ENCODE data around the gene CXCR2.

Gene CXCR2

GRCh38 chr2:218083352-218083676, 42.5 kb upstream of the CXCR2 start:
- no peak for DNase-seq
- Histone ChIP-seq H3K27ac (ENCODE audit: insufficient read depth in 1 of 2, low read depth in 1 of 2, low read length in 2 of 2, poor library complexity in 1 of 2, severe bottlenecking in 2 of 2) (no peak overlapping the region), H3K4me1 (ENCODE audit: control extremely low read depth in 1 of 4, control insufficient read depth in 4 of 4, insufficient read depth in 4 of 4, low read length in 3 of 4) (no peaks in the 10 kb centered on the region), H3K36me3 (ENCODE audit: control insufficient read depth in 4 of 4, insufficient read depth in 4 of 4, low read length in 3 of 4) (no peaks in the 10 kb centered on the region), H3K27me3 (replicated peaks in 2 of 5; ENCODE audit: control insufficient read depth in 4 of 5, insufficient read depth in 5 of 5, low read length in 4 of 5) (no peaks in the 10 kb centered on the region), H3K4me3 (ENCODE audit: control insufficient read depth in 1 of 7, extremely low read depth in 1 of 7, insufficient read depth in 4 of 7, low read depth in 2 of 7, low read length in 6 of 7) (no peak overlapping the region), H3K9me3 (ENCODE audit: control extremely low read depth in 1 of 5, control insufficient read depth in 4 of 5, insufficient read depth in 2 of 5, low read depth in 1 of 5, low read length in 4 of 5) (peaks cover 0 to 15% (median 6%) of the 10 kb centered on the region in 5 experiments)
- POLR2A ChIA-PET: no interaction called here
- CTCF ChIA-PET: interaction anchor here (1.0 to 4.9 kb wide), 2 partner anchors 10 to 194 kb away, joined by 3 to 19 read pairs; no protein-coding TSS in a partner anchor
- WGBS (ENCODE audit: insufficient coverage): no CpG with 5 or more reads among the region's 3 CpGs

DNA sequence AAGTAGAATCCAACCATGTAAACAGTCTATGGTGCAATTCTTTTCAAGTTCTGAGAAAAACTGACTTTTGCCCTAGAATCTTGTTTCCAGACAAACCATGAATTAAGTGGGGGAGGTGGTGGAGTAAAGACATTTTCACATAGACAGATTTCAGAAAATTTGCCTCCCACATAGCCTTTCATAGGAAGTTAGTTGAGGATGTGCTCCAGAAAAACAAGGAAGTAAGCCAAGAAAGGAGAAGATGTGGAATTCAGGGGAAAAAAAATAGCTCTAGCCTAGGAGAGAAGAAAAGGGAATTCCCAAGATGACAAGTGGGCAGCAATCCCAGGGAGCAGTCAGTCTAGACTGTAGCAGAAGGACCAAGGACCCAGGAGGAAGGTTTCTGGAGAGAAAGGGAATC, 39.4 kb upstream of the CXCR2 start:
- H3K27ac ChIP-seq (ENCODE audit: insufficient read depth in 1 of 2, low read depth in 1 of 2, low read length in 2 of 2, poor library complexity in 1 of 2, severe bottlenecking in 2 of 2): no peak overlapping the region
- no peaks in the 10 kb centered on the region for H3K36me3 ChIP-seq (ENCODE audit: control insufficient read depth in 4 of 4, insufficient read depth in 4 of 4, low read length in 3 of 4)
- peaks cover 0 to 15% (median 6%) of the 10 kb centered on the region in 5 experiments for H3K9me3 ChIP-seq (ENCODE audit: control extremely low read depth in 1 of 5, control insufficient read depth in 4 of 5, insufficient read depth in 2 of 5, low read depth in 1 of 5, low read length in 4 of 5)
- no peak overlapping the region for H3K4me3 ChIP-seq (ENCODE audit: control insufficient read depth in 1 of 7, extremely low read depth in 1 of 7, insufficient read depth in 4 of 7, low read depth in 2 of 7, low read length in 6 of 7)
- no peak for DNase-seq
- CTCF ChIA-PET: interaction anchor here (1.3 to 1.9 kb wide), 2 partner anchors 9 to 294 kb away, joined by 3 to 4 read pairs; no protein-coding TSS in a partner anchor
- POLR2A ChIA-PET: no interaction called here
- H3K4me1 ChIP-seq (ENCODE audit: control extremely low read depth in 1 of 4, control insufficient read depth in 4 of 4, insufficient read depth in 4 of 4, low read length in 3 of 4): no peaks in the 10 kb centered on the region
- no peaks in the 10 kb centered on the region for H3K27me3 ChIP-seq (replicated peaks in 2 of 5; ENCODE audit: control insufficient read depth in 4 of 5, insufficient read depth in 5 of 5, low read length in 4 of 5)

DNA sequence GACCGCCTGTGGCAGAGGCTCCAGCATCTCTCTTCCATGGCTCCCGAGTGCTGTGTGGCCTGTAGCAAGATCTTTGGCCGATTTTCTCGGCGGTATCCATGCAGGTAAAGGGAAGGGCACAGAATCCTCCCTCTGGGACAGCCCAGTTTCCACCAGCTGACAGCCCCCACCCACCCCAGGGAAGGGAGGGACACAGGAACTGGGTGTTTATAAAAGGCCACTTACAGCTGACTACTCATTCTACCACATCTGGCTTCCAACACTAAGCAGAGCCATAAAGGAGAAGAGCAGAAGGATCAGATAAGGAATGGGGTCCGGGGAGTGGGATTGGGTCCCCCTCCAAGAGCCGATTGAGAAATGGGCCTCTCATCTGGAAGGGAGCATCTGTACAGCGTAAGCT, 36.6 kb upstream of the CXCR2 start:
- no peak for DNase-seq
- ChIA-PET POLR2A (no interaction called here), CTCF (no interaction called here)
- Histone ChIP-seq H3K9me3 (ENCODE audit: control extremely low read depth in 1 of 5, control insufficient read depth in 4 of 5, insufficient read depth in 2 of 5, low read depth in 1 of 5, low read length in 4 of 5) (peaks cover 0 to 15% (median 6%) of the 10 kb centered on the region in 5 experiments), H3K27ac (ENCODE audit: insufficient read depth in 1 of 2, low read depth in 1 of 2, low read length in 2 of 2, poor library complexity in 1 of 2, severe bottlenecking in 2 of 2) (no peak overlapping the region), H3K36me3 (ENCODE audit: control insufficient read depth in 4 of 4, insufficient read depth in 4 of 4, low read length in 3 of 4) (no peaks in the 10 kb centered on the region), H3K4me1 (ENCODE audit: control extremely low read depth in 1 of 4, control insufficient read depth in 4 of 4, insufficient read depth in 4 of 4, low read length in 3 of 4) (no peaks in the 10 kb centered on the region), H3K27me3 (replicated peaks in 2 of 5; ENCODE audit: control insufficient read depth in 4 of 5, insufficient read depth in 5 of 5, low read length in 4 of 5) (no peaks in the 10 kb centered on the region), H3K4me3 (ENCODE audit: control insufficient read depth in 1 of 7, extremely low read depth in 1 of 7, insufficient read depth in 4 of 7, low read depth in 2 of 7, low read length in 6 of 7) (no peak overlapping the region)
- WGBS (ENCODE audit: insufficient coverage): 90% methylated on average over 4 of the region's 8 CpGs

- H3K27me3 ChIP-seq (replicated peaks in 2 of 5; ENCODE audit: control insufficient read depth in 4 of 5, insufficient read depth in 5 of 5, low read length in 4 of 5): no peaks in the 10 kb centered on the region
- no peak overlapping the region for H3K27ac ChIP-seq (ENCODE audit: insufficient read depth in 1 of 2, low read depth in 1 of 2, low read length in 2 of 2, poor library complexity in 1 of 2, severe bottlenecking in 2 of 2)
- H3K36me3 ChIP-seq (ENCODE audit: control insufficient read depth in 4 of 4, insufficient read depth in 4 of 4, low read length in 3 of 4): no peaks in the 10 kb centered on the region
- DNase-seq: peak in 1 of 3 donors; percentile 26
- ChIA-PET POLR2A (interaction anchor here (0.6 kb wide), 1 partner anchor 17 kb away, joined by 3 read pairs; no protein-coding TSS in a partner anchor), CTCF (no interaction called here)
- H3K4me1 ChIP-seq (ENCODE audit: control extremely low read depth in 1 of 4, control insufficient read depth in 4 of 4, insufficient read depth in 4 of 4, low read length in 3 of 4): peaks cover 0 to 6% (median 0%) of the 10 kb centered on the region in 4 experiments
- H3K4me3 ChIP-seq (ENCODE audit: control insufficient read depth in 1 of 7, extremely low read depth in 1 of 7, insufficient read depth in 4 of 7, low read depth in 2 of 7, low read length in 6 of 7): no peak overlapping the region
- H3K9me3 ChIP-seq (ENCODE audit: control extremely low read depth in 1 of 5, control insufficient read depth in 4 of 5, insufficient read depth in 2 of 5, low read depth in 1 of 5, low read length in 4 of 5): peaks cover 0 to 4% (median 0%) of the 10 kb centered on the region in 5 experiments
- no CpG with 5 or more reads among the region's 3 CpGs for WGBS (ENCODE audit: insufficient coverage)
Measured at GRCh38 chr2:218091746-218092145, 34.1 kb upstream of the CXCR2 start.

DNA sequence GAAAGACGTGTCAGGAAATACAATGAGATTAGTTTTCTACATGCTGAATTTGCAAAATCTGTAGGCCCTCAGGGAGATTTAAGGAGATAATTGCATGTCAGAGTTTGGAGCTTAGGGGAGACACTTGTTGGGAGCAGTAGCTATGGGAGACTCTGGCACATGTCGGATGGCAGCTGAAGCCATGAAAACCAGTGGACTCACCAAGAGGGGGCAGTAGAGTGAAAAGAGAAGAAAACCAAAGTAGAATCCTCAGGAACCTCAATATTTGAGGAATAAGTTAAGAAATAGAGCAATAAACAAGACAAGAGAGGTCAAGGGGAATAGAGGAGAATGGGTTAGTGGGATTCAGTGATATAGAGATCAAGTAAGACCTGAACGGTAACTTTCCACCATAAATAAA, 31.9 kb upstream of the CXCR2 start:
- H3K4me3 ChIP-seq (ENCODE audit: control insufficient read depth in 1 of 7, extremely low read depth in 1 of 7, insufficient read depth in 4 of 7, low read depth in 2 of 7, low read length in 6 of 7): no peak overlapping the region
- no peaks in the 10 kb centered on the region for H3K36me3 ChIP-seq (ENCODE audit: control insufficient read depth in 4 of 4, insufficient read depth in 4 of 4, low read length in 3 of 4)
- 100% methylated on average over 2 of the region's 3 CpGs for WGBS (ENCODE audit: insufficient coverage)
- no peak for DNase-seq
- peaks cover 0 to 6% (median 0%) of the 10 kb centered on the region in 4 experiments for H3K4me1 ChIP-seq (ENCODE audit: control extremely low read depth in 1 of 4, control insufficient read depth in 4 of 4, insufficient read depth in 4 of 4, low read length in 3 of 4)
- CTCF ChIA-PET: no interaction called here
- no peak overlapping the region for H3K27ac ChIP-seq (ENCODE audit: insufficient read depth in 1 of 2, low read depth in 1 of 2, low read length in 2 of 2, poor library complexity in 1 of 2, severe bottlenecking in 2 of 2)
- peaks cover 0 to 4% (median 0%) of the 10 kb centered on the region in 5 experiments for H3K9me3 ChIP-seq (ENCODE audit: control extremely low read depth in 1 of 5, control insufficient read depth in 4 of 5, insufficient read depth in 2 of 5, low read depth in 1 of 5, low read length in 4 of 5)
- no peaks in the 10 kb centered on the region for H3K27me3 ChIP-seq (replicated peaks in 2 of 5; ENCODE audit: control insufficient read depth in 4 of 5, insufficient read depth in 5 of 5, low read length in 4 of 5)
- POLR2A ChIA-PET: no interaction called here

DNA sequence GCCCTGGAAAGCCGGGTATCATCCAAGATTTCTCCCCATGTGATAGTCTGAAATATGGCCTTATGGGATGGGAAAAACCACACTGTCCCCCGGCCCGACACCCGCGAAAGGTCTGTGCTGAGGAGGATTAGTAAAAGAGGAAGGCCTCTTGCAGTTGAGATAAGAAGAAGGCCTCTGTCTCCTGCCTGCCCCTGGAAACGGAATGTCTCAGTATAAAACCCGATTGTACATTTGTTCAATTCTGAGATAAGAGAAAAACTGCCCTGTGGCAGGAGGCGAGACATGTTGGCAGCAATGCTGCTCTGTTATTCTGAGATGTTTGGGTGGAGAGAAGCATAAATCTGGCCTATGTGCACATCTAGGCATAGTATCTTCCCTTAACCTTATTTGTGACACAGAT, 30.0 kb upstream of the CXCR2 start:
- POLR2A ChIA-PET: no interaction called here
- peaks cover 0 to 6% (median 0%) of the 10 kb centered on the region in 4 experiments for H3K4me1 ChIP-seq (ENCODE audit: control extremely low read depth in 1 of 4, control insufficient read depth in 4 of 4, insufficient read depth in 4 of 4, low read length in 3 of 4)
- 12% methylated on average over 5 of the region's 8 CpGs for WGBS (ENCODE audit: insufficient coverage)
- no peak overlapping the region for H3K27ac ChIP-seq (ENCODE audit: insufficient read depth in 1 of 2, low read depth in 1 of 2, low read length in 2 of 2, poor library complexity in 1 of 2, severe bottlenecking in 2 of 2)
- peak; percentile 32 to 69 (median 69) for DNase-seq
- CTCF ChIA-PET: interaction anchor here (1.0 kb wide), 1 partner anchor 32 kb away, joined by 3 read pairs; no protein-coding TSS in a partner anchor
- no peak overlapping the region for H3K4me3 ChIP-seq (ENCODE audit: control insufficient read depth in 1 of 7, extremely low read depth in 1 of 7, insufficient read depth in 4 of 7, low read depth in 2 of 7, low read length in 6 of 7)
- H3K27me3 ChIP-seq (replicated peaks in 2 of 5; ENCODE audit: control insufficient read depth in 4 of 5, insufficient read depth in 5 of 5, low read length in 4 of 5): no peaks in the 10 kb centered on the region
- H3K36me3 ChIP-seq (ENCODE audit: control insufficient read depth in 4 of 4, insufficient read depth in 4 of 4, low read length in 3 of 4): no peaks in the 10 kb centered on the region
- H3K9me3 ChIP-seq (ENCODE audit: control extremely low read depth in 1 of 5, control insufficient read depth in 4 of 5, insufficient read depth in 2 of 5, low read depth in 1 of 5, low read length in 4 of 5): peaks cover 0 to 4% (median 0%) of the 10 kb centered on the region in 5 experiments

DNA sequence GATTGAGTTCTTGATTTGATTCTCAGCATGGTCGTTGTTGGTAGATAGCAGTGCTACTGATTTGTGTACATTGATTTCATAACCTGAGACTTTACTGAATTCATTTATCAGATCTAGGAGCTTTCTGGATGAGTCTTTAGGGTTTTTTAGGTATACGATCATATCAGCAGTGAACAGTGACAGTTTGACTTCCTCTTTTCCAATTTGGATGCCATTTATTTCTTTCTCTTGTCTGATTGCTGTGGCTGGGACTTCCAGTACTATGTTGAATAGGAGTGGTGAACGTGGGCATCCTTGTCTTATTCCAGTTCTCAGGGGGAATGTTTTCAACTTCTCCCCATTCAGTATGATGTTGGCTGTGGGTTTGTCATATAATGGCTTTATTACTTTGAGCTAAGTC, 27.9 kb upstream of the CXCR2 start:
- ChIA-PET CTCF (no interaction called here), POLR2A (no interaction called here)
- no peak for DNase-seq
- WGBS (ENCODE audit: insufficient coverage): 73% methylated on average over 1 of the region's 3 CpGs
- Histone ChIP-seq H3K36me3 (ENCODE audit: control insufficient read depth in 4 of 4, insufficient read depth in 4 of 4, low read length in 3 of 4) (no peaks in the 10 kb centered on the region), H3K27ac (ENCODE audit: insufficient read depth in 1 of 2, low read depth in 1 of 2, low read length in 2 of 2, poor library complexity in 1 of 2, severe bottlenecking in 2 of 2) (no peak overlapping the region), H3K4me1 (ENCODE audit: control extremely low read depth in 1 of 4, control insufficient read depth in 4 of 4, insufficient read depth in 4 of 4, low read length in 3 of 4) (peaks cover 0 to 6% (median 0%) of the 10 kb centered on the region in 4 experiments), H3K4me3 (ENCODE audit: control insufficient read depth in 1 of 7, extremely low read depth in 1 of 7, insufficient read depth in 4 of 7, low read depth in 2 of 7, low read length in 6 of 7) (no peak overlapping the region), H3K9me3 (ENCODE audit: control extremely low read depth in 1 of 5, control insufficient read depth in 4 of 5, insufficient read depth in 2 of 5, low read depth in 1 of 5, low read length in 4 of 5) (peaks cover 0 to 4% (median 0%) of the 10 kb centered on the region in 5 experiments), H3K27me3 (replicated peaks in 2 of 5; ENCODE audit: control insufficient read depth in 4 of 5, insufficient read depth in 5 of 5, low read length in 4 of 5) (no peaks in the 10 kb centered on the region)

Measured in common myeloid progenitor, CD34-positive (primary cell).